MM.1S (cell line): ENCODE data around the gene KLHDC7A.

ENCODE experiments used
- DNase-seq: peaks from one replicate; pipeline ENCODE4 v3.0.0-alpha.2; 2015
- H2AFZ ChIP-seq: fragments of 300-600 bp; sonication (generic); 2 replicates; pipeline ENCODE4 v1.6.0; 2016; ENCODE audit warnings: antibody characterized with exemption, low read length
- H3F3A ChIP-seq: fragments of 300-600 bp; sonication (generic); 2 replicates; pipeline ENCODE4 v1.6.1; 2016; ENCODE audit warnings: mild to moderate bottlenecking, antibody characterized with exemption, low read length, moderate library complexity, mixed read lengths; ENCODE audit not compliant: insufficient read depth
- H3K27ac ChIP-seq: fragments of 300-600 bp; sonication (generic); 2 replicates; pipeline ENCODE4 v1.5.1; 2016; ENCODE audit warnings: mild to moderate bottlenecking, low read length
- H3K27me3 ChIP-seq: fragments of 300-600 bp; sonication (generic); replicated peaks from 2 replicates; pipeline ENCODE4 v1.6.0; 2016; ENCODE audit warnings: low read length; ENCODE audit not compliant: insufficient read depth
- H3K36me3 ChIP-seq: fragments of 300-600 bp; sonication (generic); replicated peaks from 2 replicates; pipeline ENCODE4 v1.6.1; 2016; ENCODE audit warnings: mild to moderate bottlenecking, low read length, mixed read lengths; ENCODE audit not compliant: insufficient read depth
- H3K4me1 ChIP-seq: fragments of 300-600 bp; sonication (generic); 2 replicates; pipeline ENCODE4 v1.6.1; 2016; ENCODE audit warnings: low read length, mixed read lengths
- H3K4me2 ChIP-seq: fragments of 300-600 bp; sonication (generic); 2 replicates; pipeline ENCODE4 v1.6.0; 2016; ENCODE audit warnings: low read depth, low read length
- H3K4me3 ChIP-seq: fragments of 300-600 bp; sonication (generic); 2 replicates; pipeline ENCODE4 v1.5.1; 2016; ENCODE audit warnings: low read length, mixed read lengths
- H3K79me2 ChIP-seq: fragments of 300-600 bp; sonication (generic); 2 replicates; pipeline ENCODE4 v1.6.1; 2016; ENCODE audit warnings: mixed run types, low read length, mixed read lengths
- H3K9ac ChIP-seq: fragments of 300-600 bp; sonication (generic); 2 replicates; pipeline ENCODE4 v1.6.1; 2016; ENCODE audit warnings: low read length, mixed read lengths
- H3K9me2 ChIP-seq: fragments of 300-600 bp; sonication (generic); replicated peaks from 2 replicates; pipeline ENCODE4 v1.6.1; 2016; ENCODE audit warnings: mild to moderate bottlenecking, low read length, mixed read lengths; ENCODE audit not compliant: insufficient read depth
- H3K9me3 ChIP-seq: fragments of 300-600 bp; sonication (generic); replicated peaks from 2 replicates; pipeline ENCODE4 v1.6.1; 2016; ENCODE audit warnings: mild to moderate bottlenecking, low read length, mixed read lengths; ENCODE audit not compliant: insufficient read depth
- H4K20me1 ChIP-seq: fragments of 300-600 bp; sonication (generic); 2 replicates; pipeline ENCODE4 v1.6.1; 2016; ENCODE audit warnings: mild to moderate bottlenecking, low read length, moderate library complexity, mixed read lengths; ENCODE audit not compliant: insufficient read depth
- EZH2 ChIP-seq: fragments of 300-600 bp; sonication (generic); optimal IDR thresholded peaks from 2 replicates; pipeline ENCODE3; 2017; ENCODE audit warnings: low read depth, mild to moderate bottlenecking, antibody characterized with exemption, low read length, mixed read lengths
- EZH2phosphoT487 ChIP-seq: fragments of 300-600 bp; sonication (generic); IDR thresholded peaks from 2 replicates; pipeline ENCODE4 v1.6.1; 2018; ENCODE audit warnings: antibody characterized with exemption, low read length
- TF ChIP-seq, protein P1 (sequence below): fragments of 300-600 bp; sonication (generic); IDR thresholded peaks from 2 replicates; pipeline ENCODE4 v1.5.1; 2016; ENCODE audit warnings: antibody characterized with exemption, low read length, mixed read lengths

The KLHDC7A gene

DNA sequence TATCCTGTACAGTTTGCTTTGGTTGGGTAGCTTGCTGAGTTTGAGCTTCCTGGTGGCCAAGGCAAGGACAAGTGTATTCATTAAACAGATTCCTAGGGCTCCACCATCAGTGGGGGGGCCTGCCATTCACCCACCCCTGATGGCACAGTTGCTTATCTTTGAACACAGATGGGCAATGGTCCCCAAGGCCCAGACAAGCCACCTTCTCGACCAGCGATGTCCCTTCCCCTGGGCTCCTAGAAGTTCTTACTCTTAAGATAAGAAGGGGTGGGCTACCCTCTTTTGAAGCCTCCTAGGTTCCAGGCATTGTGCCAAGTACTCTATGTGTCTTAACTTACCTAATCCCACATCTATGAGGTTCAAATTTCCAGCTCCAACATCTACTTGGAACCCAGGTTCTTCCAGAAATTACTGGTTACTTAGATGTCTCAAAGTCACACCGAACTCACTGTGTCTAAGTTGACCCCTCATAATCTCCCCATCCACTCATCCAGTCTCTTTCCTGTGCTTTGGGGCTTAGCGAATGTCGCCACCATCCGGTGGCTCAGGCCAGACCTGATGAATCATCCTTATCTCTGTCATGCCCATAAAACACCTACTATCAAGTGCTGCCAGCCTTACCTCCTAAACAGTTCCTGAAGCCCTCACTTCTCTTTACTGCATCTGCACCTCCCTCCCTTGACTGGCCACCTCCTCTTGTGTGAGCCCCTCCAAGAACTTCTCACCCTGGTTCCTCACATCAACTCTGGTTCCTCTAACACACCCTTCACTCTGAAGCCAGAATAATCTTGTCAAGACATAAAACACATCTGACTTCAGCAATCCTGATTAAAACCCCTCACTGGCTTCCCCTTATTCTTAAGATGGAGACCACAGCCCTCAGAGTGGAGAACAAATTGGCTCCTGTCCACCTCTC, 50.1 kb downstream of the KLHDC7A start:
- DNase-seq, result no peak
- Histone ChIP-seq H3K27ac (no peak overlapping the region), H2AFZ (no peak overlapping the region), H3F3A (no peaks in the 10 kb centered on the region), H3K27me3 (peaks cover 84% of the 10 kb centered on the region), H4K20me1 (no peaks in the 10 kb centered on the region), H3K79me2 (no peaks in the 10 kb centered on the region), H3K36me3 (no peaks in the 10 kb centered on the region), H3K4me2 (no peak overlapping the region), H3K9me2 (no peaks in the 10 kb centered on the region), H3K4me1 (no peaks in the 10 kb centered on the region), H3K9me3 (no peaks in the 10 kb centered on the region), H3K9ac (no peak overlapping the region), H3K4me3 (no peak overlapping the region)
- TF ChIP-seq, protein P1, sequence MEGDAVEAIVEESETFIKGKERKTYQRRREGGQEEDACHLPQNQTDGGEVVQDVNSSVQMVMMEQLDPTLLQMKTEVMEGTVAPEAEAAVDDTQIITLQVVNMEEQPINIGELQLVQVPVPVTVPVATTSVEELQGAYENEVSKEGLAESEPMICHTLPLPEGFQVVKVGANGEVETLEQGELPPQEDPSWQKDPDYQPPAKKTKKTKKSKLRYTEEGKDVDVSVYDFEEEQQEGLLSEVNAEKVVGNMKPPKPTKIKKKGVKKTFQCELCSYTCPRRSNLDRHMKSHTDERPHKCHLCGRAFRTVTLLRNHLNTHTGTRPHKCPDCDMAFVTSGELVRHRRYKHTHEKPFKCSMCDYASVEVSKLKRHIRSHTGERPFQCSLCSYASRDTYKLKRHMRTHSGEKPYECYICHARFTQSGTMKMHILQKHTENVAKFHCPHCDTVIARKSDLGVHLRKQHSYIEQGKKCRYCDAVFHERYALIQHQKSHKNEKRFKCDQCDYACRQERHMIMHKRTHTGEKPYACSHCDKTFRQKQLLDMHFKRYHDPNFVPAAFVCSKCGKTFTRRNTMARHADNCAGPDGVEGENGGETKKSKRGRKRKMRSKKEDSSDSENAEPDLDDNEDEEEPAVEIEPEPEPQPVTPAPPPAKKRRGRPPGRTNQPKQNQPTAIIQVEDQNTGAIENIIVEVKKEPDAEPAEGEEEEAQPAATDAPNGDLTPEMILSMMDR, result peak; percentile 9; the same call in 1 of the 2 replicates
- TF ChIP-seq EZH2, result no peak

DNA sequence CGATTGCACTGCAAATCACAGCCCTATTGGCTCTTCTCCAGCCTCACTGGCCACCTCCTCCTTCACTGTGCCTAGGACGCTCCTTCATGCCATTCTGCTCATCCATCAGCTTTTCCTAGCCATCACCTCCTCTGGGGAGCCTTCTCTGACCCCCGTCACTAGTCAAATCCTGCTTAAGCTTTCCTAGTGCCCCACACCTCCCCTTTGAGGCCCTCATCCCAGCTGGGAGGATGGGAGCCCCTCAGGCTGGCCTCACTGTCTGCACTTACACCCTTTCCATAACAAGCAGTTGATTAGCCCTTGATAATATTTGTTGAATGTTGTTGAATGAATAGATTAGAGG, 50.7 kb downstream of the KLHDC7A start:
- no peaks in the 10 kb centered on the region for H3F3A ChIP-seq
- peaks cover 86% of the 10 kb centered on the region for H3K27me3 ChIP-seq
- H3K36me3 ChIP-seq, result no peaks in the 10 kb centered on the region
- no peak overlapping the region for H3K27ac ChIP-seq
- no peak for DNase-seq
- H3K4me3 ChIP-seq, result no peak overlapping the region
- no peaks in the 10 kb centered on the region for H4K20me1 ChIP-seq
- H3K9me2 ChIP-seq, result no peaks in the 10 kb centered on the region
- H3K79me2 ChIP-seq, result no peaks in the 10 kb centered on the region
- H3K9ac ChIP-seq, result no peak overlapping the region
- H3K4me2 ChIP-seq, result no peak overlapping the region
- H3K4me1 ChIP-seq, result no peaks in the 10 kb centered on the region
- TF ChIP-seq EZH2 (no peak), EZH2phosphoT487 (no peak)
- TF ChIP-seq, protein P1, result no peak
- H2AFZ ChIP-seq, result no peak overlapping the region
- H3K9me3 ChIP-seq, result no peaks in the 10 kb centered on the region

DNA sequence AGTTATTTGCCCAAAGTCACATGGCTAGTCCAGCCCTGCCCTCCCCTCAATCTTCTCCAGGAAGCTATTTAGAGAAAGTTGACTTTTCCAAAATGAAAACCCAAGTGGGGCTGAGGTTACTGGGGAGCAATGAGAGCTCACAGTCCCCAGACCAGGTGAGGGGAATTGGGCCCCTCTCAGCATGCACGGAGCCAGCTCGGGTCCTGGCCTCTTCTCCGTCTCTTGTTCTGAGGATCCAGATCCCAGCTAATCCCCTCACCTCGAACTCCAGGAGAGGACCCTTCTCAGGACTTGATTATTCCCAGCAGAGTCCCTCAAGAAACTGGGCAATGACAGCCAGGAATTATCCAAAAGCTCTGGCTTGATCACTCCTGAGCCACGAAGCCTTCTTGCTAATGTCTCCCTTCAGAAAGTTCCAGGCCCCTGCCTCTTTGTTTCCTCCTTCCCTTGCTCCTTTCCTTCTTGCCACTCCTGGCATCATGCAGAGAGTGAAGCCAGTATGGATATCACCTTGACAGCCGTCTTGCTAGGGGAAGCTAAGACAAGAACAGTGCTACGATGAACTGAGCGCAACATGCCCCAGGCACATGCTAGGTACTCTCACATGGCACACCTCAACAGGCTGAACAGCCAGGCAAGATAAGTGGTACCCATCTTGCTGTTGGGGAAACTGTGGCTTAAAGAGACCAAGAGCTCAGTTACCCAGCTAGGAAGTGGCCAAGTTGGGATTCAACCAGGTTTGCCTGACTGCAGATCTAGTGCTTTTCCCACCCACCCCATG, 51.9 kb downstream of the KLHDC7A start:
- Histone ChIP-seq H3K79me2 (no peaks in the 10 kb centered on the region), H3K4me3 (no peak overlapping the region), H3K9ac (no peak overlapping the region), H2AFZ (no peak overlapping the region), H3F3A (no peaks in the 10 kb centered on the region), H3K9me2 (no peaks in the 10 kb centered on the region), H3K4me2 (no peak overlapping the region), H4K20me1 (no peaks in the 10 kb centered on the region), H3K4me1 (no peaks in the 10 kb centered on the region), H3K27ac (no peak overlapping the region), H3K9me3 (no peaks in the 10 kb centered on the region), H3K27me3 (peaks cover 86% of the 10 kb centered on the region), H3K36me3 (no peaks in the 10 kb centered on the region)
- TF ChIP-seq, protein P1, result no peak
- no peak for TF ChIP-seq EZH2phosphoT487
- no peak for TF ChIP-seq EZH2
- DNase-seq, result no peak
